HuH-7.5 (cell line): ENCODE results near the gene VAX1.
"Not testable (repeated sequence)": the region's sequence is repeated elsewhere in the genome, so short reads cannot be mapped to it uniquely, and the experiment has no call there.

Experiments used
- DNase-seq: peaks from one replicate; pipeline ENCODE4 v3.0.0; 2011; ENCODE audit warnings: low spot score

The VAX1 gene

DNA sequence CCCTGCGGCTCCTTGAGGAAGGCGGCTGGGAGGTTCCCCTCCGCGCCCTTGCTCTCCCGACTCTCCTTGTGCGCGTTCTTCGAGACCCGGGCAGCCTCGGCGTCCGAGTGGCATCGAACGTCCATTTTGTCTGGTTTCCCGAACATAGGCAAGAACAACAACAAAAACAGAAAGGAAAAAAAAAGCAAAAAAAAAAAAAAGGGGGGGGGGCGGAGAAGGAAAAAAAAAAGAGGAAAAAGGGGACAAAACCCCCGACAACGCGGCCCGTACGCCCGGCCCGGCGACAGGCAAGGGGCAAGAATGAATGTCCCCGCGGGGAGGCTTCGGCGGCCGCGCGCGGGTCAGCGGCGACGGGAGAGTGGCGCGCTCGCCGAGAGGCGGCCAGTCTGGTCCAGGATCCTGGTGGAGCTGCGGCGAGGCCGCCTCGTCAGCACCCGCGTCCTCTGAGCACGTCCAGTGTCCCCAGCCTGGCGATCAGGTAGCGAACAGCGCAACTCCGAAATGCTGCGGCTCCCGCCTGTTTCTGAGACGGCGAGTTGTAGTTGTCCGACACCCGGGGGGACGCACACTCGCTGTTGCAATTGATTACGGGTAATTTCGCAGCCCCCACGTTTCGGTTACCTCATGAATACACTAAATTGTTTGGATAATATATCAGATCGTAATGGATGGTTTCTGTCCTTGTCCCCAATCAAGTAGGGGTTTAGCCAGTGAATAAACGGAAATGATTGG is at the start of gene VAX1:
Gene VAX1, minus strand, starts transcription at position 360 of the 732 bp plus-strand sequence. Its CDS starts 214 bp downstream, at position 146.
- no peak for DNase-seq

DNA sequence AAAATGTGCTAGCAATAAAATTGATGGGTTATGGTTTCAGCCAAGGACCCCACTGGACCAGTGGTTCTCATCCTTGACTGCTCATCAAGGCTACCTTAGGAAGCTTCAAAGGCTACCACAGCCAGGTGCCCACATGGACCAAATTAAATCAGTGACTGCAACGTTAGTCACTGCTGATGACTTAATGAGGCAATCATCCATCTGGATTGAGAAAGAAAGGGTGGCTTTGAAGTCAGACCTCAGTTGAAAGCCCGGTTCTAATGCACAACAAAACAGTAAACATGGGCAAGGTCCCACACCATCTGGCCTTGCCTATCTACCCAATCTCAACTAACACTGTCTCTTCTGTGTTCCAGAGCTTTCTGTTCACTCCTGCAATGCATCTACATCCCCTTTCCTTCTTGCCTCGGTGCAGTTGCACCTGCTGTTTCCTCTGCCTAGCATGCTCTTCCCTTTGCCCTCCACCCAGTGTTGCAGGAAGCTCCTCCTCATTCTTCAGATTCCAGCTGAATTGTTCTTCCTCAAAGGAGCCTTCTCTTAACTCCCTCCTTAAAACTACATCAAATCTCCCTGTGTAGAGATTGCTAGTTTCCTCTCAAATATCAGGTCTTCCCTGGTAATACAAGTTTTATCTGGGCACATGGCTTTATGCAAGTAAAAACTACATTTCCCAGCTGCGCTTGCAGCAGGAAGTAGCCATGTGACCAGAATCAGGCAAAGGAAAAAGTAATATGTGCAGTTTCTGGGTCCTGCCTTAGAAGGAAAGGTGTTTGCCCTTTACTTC is 49.0 kb upstream of the VAX1 start:
- no peak for DNase-seq

DNA sequence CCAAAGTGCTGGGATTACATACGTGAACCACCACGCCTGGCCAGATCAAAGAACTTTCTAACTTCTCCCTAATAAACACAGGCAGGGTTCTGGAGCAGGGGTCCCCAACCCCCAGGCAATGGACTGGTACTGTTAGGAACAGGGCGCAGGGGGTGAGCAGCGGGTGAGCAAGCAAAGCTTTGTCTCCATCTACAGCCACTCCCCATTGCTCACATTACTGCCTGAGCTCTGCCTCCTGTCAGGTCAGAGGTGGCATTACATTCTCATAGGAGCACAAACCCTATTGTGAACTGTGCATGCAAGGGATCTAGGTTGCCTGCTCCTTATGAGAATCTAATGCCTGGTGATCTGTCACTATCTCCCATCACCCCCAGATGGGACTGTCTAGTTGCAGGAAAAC is 47.7 kb upstream of the VAX1 start:
- not testable (repeated sequence) for DNase-seq

- DNase-seq, result no peak
Measured at GRCh38 chr10:117184821-117185220, 46.8 kb upstream of the VAX1 start.

GRCh38 chr10:117184296-117184695 is 46.2 kb upstream of the VAX1 start:
- DNase-seq, result no peak

DNA sequence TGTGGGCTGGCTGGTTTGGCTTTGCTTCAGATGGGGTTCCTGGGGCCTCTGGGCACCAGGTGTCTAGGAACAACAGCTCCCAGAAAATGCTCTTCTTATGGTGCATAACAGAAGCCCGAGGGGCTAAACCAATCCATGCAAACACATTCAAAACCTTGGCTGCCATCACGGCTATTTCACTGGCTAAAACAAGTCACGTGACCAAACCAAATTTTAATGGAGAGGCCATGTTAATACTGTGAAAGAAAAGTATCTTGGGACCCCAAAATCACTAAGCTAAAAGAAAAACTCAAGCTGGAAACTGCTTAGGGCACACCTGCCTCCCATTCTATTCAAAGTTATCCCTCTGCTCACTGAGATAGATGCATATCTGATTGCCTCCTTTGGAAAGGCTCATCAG is 40.1 kb upstream of the VAX1 start:
- DNase-seq, result no peak

DNA sequence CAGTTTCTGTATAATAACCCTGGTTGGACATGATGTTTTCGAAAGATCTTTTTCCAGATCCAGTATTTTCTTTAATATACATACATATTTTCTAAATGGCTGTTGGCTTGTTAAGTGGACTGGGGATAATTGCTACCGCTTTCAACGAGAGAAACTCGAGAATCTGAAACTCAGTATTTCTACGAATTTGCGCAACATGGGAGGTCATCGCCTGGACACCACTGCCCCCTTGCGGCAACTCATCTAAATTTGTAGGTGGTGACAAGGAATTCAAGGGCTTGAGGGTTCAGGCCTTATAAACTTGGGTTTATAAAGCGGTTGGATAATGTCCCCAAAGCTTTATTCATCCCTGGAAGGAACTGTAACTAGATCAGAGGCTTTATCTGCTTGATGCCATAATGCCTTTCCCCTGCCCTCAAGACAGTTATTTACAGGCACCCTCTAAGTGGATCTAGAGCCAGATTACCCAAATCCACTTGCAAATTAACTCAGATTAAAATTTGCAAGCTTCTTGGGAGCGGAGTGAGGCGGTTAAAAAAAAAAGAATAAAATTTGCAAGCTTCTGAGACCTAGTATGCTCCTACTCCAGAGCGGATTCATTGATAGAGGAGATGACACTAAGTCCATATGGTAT is 37.9 kb upstream of the VAX1 start:
- DNase-seq, result peak; percentile 56

DNA sequence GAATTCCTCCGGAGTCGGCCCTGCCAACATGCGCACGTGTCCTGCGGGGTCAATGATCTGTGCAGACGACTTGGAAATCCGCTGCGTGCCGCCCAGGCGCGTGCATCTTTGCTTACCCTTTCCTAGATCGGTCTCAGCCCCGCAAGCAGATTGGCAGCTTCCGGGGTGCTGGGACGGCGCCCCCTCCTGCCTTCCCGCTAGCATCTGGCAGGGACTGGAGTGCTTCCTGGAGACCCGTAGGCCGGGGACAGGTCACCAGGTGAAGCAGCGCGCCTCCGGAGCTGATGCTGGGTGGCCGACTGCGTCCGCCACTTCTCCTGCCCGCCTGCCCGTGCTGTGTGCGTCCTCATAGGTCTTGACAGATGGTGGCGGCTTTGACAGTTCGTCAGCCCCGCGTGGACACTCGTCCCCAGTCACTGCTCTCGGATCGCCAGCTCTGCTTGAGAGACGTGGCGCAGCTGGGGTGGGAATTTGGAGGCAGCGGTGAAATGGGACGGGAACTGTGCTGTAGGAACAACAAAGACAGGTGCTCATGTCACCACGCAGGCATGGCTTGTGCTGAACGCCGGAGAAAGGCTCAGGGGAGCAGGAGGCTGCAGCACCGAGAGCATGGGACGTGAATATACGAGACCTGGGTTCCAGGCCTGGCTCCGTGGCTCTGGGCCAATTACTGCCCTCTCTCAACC is 37.3 kb upstream of the VAX1 start:
- no peak for DNase-seq

DNA sequence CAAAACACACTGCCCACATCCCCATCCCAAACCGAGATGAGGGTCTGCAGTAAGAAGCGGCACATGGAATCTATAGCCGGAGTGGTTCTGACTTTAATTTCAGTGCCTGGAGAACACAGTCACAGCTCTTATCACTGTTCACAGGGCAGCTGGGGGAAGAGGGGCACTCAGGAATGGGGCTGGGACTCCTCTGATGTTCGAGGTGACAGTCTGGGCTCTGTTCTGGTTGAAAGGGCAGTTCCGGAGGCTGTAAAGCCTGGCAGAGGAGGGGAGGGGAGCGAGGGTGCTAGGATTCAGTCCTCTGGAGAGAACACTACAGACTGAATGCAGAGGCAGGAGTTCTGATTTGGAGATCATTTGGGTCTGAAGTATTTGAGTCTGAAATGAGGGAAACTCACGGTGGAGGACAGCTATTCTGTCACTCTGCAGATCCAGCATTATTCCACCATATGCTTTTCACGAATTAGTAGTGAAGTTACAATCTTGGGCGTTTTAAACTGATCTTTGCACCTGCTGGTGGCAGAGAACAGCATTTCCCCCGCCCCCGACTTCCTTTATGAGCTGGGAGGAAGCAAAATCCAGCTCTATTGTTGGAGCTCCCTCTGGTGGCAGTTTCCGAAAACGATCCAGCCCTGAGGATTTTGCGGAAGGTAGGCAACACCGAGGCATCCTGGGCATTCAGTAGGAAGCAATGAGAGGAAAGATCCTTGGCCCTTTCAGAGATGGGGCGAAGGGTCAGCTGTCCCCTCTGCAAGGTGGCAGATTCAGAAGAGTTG is 36.6 kb upstream of the VAX1 start:
- DNase-seq, result peak; percentile 82

GRCh38 chr10:117170244-117170643 is 32.2 kb upstream of the VAX1 start:
- DNase-seq, result no peak

GRCh38 chr10:117169480-117169879 is 31.4 kb upstream of the VAX1 start:
- no peak for DNase-seq

GRCh38 chr10:117168729-117169128 is 30.7 kb upstream of the VAX1 start:
- DNase-seq, result no peak

GRCh38 chr10:117167789-117168674 is 30.0 kb upstream of the VAX1 start:
- peak; percentile 85 for DNase-seq

DNA sequence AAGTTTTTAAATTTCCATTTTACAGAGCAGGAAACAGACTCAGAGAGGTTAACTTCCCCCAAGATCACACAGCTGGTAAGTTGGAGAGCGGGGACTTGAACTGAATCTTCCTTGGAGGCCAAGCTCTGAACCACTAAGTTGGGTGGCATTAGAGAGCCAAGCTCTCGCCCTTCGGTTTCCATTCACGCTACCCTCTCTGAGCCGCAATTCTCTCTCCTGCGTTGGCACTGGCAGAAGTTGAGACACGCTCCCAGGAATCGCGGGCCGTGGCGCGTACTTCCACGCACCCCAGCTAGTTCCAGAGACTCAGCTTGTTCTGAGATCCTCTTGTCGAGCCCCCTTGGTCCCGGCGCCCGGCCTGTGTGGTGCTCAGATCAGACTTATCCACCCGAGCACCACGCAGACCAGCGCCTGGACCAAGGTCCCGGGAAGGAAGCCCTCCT is 29.3 kb upstream of the VAX1 start:
- no peak for DNase-seq

- no peak for DNase-seq
Measured at GRCh38 chr10:117166418-117167345, 28.6 kb upstream of the VAX1 start.

DNA sequence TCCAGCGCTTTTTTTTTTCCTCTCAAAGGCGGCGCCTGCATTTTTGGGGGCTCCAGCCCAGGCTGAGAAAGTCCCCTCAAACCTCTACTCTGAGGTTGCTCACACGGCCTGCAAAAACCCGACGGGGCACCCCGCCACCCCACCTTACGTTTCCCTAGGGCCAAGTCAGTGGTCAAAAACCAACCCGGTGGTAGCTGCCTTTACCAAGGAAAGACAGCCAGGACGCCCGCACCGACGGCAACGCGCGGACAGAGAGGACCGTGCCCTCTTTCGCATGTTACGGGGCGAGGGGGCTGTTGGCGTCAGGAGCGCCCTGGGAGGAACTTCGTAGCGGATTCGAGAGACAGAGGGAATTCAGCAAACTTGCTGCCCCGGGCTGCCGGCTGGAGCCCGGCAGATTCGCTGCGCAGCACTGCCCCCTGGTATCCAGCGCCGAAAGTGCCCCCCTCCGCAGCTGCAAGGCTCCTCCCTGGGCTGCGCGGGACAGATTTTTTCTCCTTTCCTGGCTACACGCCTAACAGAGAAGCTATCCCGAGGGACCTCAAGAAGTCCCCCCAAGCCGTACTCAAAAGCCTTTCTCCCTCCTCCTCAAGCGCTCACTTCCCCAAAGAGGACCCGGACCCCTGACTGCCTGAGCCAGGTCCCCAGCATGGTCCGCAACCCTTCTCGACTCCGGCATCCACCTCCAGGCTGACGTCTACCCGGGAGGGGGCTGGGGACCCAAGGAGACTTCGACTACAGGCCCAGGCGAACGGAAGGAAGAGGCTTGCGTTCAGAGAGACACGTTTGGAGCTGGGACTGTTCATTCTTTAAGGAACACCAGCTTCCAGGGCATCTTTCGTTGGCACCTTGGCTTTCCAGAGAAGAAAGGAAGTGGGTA is 27.7 kb upstream of the VAX1 start:
- peak; percentile 83 for DNase-seq

- no peak for DNase-seq
Measured at GRCh38 chr10:117164592-117165537, 26.8 kb upstream of the VAX1 start.
